Medulla oblongata (tissue), 1 donor: ENCODE results near the gene JAKMIP1.

Experiments used
- DNase-seq: peaks from one replicate; pipeline ENCODE4 v3.0.0-alpha.2; 2015; ENCODE audit errors: extremely low spot score

JAKMIP1 gene

DNA sequence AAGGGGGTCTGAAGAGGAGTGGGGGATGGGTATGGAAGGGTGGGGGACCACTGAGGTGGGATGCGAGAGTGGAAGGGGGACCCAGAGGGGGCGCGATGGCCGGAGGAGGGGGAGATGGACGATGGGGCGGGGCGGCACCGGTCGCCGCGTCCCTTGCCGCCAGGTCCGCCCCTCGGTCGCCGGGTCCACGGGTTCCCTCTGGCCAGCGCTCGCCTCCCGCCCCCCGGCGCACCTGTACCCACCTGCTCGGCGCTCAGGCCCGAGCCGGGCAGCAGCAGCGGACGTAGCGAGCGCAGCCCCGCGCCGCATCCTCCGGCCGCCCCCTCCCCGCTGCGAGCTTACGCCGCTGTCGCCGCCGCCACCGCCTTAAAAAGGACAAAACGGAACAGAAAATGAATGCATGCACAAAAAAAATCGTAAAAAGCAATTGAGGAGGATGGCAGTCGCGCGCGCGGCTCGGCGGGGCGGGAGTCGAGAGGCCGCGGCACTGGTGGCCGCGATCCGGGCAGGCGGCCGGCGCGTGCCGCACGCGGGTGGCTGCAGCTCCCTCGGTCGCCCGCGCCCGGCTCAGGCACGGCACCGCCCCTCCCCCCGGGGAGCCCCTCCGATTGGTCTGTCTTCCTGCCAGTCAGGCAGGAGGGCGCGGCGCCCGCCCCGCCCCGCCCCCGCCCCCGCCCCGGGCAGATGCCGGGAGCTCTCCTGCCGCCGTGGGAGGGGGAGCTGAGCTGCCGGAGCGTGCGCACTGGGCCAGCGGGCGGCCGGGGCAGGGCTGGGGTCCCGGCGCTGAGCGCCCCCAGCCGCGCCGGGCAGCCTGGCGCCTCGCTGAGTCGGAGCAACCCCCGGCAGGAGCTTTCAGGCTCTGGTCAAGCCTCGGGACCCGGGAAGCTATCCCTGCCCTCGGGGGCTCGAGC, at the start of gene JAKMIP1:
TSS of gene JAKMIP1 (minus strand) at position 539 of the 911 bp plus-strand sequence. CDS start 87,699 bp downstream, outside the sequence.
- DNase-seq, result peak; percentile 79

DNA sequence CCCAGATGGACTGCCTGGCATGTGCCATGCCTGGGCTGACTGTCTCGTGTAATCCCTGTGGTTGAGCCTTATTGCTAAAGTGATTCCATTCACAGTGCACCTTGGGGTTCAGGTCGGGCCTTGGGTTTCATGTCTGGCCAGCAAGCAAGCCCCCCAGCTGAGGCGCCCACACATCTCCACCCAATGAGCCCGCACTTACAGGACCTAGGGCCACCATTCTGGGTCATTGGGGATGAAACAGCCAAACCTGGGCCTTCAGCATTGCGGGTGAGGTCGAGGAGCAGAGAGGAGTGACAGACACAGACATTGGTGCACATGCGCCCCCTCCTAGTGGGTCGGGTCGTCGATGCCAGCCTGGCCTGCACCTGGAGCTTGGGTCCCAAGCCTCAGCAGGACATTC, 48.0 kb upstream of the JAKMIP1 start:
- no peak for DNase-seq

DNA sequence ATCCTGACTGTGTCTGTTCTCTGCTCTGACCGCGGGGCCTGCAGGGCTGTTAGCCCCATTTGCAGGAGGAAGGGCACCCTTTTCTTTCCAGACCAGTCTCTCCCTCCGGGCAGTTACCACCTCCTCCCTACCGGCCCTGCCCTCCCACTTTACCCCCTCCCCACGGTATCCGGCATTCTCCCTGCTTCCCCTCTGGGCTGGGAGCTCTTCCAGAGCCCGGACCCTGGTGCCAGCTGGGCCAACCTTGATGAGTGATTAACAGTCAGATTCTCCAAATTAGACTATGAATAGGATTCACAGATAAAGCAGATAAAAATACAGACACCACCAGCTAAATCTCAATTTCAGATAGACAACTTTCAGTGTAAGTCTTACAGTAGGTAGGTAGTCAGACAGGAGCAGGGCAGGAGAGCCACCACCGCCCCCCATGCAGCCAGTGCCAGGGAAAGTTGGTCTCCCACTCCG, 45.9 kb upstream of the JAKMIP1 start:
- no peak for DNase-seq

DNA sequence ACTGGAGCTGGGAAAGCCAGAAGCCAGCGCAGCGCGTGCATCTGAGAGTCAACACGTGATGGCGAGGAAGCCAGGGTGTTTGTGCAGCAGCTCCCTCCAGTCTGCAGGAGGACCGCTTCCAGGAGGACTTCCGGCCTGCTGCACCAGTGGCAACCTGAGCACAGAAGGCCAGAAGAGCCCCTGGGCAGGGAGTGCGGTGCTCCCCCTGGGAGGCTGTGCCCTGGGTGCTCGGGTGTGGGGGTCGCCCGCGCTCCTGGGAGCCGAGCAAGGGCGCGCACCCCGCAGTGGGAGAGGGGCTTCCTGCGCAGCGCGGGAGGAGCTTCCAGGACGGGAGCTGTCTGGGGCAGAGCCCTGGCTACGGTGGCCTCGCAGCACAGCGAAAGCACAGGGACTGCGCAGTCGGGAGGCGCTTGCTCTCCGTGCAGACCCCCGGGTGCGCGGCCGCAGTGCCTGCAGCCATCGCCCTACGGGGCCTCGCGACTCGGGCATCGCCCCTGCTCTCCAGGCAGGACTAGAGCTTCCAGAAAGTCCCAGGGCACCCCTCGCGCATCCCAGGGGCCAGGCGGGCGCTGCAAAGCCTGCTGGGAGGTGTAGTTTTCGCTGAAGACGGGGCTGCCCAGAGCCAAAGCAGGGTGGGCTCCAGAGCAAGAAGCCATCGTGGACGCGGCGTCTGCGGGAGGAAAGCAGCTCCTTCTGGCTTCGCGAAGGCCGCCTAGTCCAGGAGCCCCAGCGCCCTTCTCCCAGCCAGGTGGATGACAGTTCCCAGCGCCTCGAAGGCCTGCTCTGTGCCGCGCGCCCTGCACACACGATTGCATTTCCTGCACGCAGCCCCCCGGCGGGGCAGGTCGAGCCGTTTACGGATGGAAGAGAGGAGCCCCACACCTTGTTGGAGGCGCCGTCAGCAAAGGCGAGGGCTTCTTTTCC, 45.2 kb upstream of the JAKMIP1 start:
- DNase-seq, result peak; percentile 56

DNA sequence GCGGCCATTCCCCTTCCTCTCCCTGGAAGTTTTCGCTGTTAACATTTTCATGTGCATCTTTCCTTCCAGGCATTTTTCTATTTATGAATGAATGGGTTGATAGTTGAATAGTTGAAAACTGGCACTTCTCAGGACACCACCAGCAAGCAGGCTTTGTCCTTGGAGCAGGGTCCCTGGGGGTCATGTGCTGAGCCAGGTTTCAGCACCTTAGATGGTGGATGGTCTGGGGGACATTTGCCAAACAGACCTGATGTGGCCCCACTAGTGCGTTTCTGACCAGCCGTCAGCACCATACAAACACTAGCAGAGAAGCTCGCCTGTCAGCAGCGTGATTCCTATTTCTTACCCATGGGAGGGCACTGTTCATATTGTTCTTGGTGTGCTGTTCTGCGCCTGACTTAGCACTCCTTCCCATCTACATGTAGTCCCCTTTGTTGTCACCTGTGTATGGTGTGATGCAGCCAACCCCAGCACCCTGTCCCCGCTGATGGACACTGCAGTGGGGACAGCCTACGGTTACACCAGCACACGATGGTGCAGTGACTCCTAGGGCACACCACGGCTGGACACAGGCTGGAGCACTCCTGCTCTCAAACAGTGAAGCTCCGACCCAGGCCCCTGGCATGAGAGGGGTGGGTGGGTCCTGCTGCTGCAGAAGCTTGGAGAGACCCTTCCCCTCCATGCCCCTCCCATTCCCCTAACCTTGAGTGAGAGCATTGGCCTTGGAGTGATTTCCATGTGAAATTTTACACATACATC, 42.1 kb upstream of the JAKMIP1 start:
- no peak for DNase-seq

DNA sequence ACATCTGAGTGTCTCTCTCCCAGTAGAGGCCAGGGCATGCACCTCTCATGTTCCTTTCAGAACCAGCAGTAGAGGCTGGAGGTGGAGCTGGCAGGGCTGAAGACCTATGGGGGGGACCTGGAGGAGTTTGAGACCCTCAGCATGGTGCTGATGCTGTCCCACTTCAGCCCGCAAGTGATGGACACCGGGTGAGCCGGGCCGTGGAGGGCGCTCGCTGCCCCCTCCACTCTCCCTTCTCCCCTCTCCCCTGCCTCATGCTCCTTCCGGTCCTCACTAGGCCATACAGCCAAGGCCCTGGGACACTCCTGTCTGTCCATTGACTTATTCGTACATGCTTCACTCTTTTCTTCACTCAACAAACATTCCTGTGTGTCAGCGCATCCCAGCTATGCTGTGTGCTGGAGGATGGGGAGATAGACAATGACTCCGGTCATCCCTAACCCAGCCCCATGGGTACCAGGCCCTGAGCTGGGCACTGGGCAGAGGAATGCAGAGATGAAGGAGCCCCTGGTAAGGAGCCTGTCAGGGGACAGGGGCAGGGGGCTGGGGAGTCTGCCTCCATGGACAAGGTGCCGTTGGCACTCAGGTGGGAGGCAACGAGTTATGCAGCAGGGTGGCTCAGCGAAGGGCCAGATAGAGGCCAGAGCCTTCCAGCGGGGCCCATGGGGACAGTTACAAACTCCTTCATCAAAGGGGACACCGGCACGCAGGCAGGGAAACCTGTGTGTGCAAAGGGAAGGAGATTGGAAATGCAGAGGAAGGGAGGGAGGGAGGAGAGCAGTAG, 40.9 kb upstream of the JAKMIP1 start:
- no peak for DNase-seq

DNA sequence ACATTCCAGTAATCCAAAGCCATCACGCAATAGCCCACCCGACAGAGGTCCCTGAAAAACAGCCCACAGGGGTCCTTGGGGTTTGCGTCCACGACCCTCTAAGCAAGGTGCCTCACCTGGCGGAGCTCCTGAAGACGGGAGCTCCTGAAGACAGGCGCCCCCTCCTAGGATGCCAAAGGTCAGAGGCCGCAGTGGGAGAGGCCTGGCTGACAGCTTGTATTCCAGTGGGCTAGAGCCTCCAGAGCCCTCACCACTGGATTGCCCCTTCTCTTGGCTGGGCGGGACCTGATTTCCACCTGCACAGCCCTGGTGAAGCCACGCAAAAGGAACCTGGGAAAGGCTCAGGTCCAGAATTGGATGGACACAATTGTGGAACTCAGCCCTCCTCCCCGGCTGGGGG, 39.6 kb upstream of the JAKMIP1 start:
- no peak for DNase-seq

DNA sequence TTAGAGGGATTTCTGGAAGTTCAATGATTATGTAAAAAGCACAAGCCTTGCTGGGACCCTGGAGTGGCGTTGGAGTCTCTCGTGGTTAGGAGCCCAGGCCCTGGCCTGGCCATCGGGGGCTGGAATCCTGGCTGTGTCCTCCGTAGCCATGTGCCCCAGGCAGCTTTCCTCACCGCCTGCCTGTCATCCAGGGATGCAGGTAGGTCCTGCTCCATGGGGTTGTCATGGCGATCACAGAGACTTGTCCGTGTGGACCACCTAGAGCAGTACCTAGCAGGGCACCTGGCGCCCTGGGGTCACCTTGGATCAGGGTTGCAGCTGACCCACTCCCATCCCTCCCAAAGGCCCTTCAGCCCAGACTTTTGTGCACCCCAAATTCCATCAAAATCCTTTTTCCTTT, 39.1 kb upstream of the JAKMIP1 start:
- DNase-seq, result no peak

DNA sequence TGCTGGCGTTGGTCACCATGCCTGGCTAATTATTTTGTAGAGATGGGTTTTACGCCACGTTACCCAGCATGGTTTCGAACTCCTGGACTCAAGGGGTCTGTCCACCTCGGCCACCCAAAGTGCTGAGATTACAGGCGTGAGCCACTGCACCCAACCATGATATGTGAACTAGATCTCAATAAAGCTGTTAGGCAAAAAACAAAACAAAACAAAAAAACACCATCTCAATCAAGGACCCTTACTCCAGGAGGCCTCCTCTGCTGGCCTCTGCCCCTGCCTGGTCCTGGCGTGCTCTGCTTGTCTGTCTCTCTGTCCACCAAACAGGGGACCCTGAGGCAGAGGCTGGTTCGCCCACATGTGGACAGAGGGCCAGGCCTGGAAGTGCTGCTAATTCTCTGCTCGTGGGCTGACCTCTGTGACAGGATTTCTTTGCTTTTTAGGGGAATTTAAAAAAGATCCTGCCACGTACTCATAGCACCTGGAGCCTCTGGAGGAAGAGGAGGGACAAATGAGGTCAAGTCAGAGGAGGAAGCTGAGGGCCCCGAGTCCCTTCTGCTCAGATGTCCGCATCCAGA, 36.6 kb upstream of the JAKMIP1 start:
- DNase-seq, result no peak

DNA sequence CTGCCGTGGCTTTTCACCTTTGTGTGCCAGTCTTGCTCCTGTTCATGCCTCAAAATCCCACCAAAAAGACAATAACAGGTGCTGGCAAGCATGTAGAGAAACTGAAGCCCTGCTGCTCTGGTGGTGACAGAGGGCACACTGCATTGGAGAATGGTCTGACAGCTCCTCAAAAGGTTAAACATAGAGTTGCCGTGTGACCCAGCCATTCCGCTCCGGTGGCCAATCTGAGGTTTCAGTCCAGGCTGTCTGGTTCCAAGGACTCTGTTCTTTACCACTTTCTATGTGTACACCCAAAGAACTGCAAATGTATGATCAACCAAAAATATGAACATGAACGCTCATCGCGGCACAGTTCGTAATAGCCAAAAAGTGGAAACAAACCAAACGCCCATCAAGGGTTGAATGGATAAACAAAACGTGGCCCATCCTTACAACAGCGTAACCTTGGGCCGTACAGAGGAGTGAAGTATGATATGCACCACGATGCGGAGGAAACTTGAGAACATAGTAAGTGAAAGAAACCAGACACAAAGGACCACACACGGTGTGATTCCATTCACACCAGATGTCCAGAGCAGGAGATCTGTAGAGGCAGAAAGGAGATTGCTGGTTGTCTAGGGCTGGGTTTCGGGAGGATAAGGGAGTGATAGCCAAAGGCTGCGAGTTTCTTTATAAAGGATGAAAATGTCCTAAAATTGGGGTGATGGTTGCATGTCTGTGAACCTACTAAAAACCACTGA, 35.7 kb upstream of the JAKMIP1 start:
- no peak for DNase-seq

DNA sequence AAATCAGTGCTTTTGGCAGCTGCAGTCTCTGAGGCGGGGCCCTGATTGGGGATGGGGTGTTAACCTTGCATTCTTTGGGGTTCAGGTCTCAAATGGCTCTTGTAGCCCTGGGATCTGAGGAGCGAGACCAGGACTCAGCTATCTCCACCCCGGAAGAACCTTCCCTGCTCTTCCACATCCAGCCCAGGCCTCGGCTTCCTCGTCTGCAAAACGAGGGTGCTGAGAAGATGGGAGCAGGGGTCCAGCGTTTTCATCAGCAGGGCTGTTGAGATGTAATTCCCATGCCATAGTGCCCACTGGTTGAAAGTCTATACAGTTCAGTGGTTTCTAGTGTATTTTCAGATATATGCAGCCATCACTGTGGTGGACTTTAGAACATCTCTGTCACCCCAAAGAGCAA, 34.7 kb upstream of the JAKMIP1 start:
- DNase-seq, result no peak

DNA sequence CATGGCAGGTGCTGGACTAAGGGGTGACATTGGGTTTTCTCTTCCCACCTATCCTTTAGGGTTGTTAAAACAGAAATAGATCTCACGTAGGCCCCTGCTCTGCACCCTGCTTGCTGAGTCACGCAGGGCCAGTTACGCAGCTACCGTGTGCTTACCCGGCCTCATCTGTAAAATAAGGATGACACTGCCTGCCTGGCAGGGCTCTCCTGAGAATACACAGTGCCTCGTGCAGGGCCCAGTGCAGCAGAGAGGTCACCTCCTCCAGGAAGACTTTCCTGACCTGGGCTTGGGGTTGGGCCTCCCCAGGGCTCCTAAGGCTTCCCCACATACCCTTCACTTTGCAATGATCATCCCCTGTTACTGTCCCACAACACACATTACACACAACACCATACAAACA, 33.6 kb upstream of the JAKMIP1 start:
- DNase-seq, result no peak

DNA sequence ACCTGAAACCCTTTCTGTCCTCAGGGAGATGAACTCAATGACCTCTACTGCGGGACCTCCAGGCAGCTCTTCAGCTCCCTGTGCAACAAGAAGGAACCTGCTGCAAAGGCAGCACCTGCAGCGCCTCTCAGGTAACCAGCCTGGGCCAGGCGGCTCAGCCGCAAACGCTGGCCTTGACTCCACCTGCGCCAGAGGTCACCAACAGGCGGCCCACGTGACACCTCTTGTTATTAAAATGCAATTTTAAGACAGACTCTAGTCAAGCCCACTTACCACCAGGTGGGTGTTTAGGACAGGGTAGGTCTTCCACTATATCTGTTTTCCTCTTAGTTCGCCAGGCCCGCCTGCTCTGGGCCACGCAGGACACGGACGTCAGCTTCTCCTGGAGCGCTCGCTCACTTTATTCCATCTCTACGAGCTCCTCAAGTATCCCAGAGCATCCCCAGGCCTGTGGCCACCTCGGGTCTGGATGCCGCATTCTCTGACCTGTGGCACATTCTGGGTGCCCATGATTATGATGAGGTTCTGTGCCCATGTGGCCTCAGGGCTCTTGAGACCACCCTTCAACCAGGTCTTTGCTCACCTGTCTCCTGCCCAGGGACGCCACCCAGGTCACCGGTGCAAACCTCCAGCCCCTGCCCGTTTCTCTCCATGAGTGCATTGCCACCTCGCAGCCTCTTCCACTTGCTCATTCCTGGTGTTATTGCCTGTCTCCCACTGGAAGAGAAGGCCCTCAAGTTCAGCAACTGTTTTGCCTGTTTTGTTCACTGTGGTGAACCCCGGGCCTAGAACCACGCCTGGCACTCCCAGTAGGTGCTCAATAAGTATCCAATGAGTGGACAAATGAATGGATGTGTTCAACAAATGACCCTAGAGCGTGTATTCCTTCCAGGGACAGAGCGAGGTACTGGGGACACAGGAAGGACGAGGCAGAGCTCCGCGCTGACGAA, 32.8 kb upstream of the JAKMIP1 start:
- DNase-seq, result no peak

DNA sequence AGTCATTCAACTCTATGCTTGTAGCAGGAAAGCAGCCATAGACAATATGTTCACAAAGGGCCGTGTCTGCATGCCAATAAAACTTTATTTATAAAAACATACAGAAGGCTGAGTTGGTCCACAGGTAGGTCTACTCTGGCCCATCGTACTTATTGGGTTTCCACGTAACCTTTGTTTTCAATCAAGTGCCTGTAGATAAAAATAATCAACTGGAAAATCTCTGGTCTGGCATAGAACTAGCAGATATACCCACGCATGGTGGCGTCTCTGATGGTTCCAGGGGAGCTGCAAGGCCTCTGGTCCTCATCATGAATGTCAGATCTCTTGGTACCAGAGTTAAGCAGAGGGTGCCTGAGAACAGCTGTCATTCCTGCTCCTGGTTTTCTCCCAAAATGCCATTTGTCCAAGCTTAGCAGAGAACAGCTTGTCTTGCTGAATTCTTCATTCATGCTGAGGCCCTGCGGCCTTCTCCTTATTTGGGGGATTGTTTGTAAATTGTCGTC, 31.4 kb upstream of the JAKMIP1 start:
- no peak for DNase-seq

DNA sequence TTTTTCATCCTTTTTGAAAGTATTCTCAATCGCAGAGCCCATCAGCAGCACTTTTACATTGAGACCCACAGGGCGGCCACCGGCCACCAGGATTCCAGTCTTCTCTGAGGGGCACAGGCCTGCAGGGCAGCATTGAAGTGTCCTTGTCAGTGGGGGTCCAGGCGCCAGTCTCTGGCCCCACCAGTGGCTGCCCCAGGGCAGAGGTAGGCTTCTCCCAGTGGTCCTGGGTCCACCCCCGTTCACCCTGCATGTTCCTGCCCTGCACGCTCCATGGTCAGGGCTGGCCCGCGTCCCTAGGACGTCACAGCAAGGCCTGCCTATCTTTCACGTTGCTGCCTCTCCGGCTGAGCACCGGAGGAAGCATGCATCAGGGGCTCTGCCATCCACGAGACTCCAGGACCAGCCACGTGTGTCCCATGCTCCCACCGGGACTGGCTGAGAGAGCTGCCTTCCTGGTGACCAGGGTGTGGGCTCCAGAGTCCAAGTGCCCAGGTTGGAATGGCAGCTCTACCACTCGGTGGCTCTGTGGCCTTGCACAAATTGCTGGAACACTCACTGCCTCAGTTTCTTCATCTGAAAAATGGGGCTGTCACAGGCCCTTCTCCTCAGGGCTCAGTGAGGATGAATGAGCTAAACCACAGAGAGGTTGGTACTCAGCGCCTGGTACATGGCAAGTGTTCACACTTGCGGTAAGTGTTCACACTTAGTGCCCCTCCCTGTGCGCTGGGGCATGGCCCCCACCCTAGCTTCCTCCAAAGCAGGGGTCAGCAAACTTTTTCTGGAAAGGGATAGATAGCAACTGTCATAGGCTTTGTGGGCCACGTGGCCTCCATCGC, 30.7 kb upstream of the JAKMIP1 start:
- no peak for DNase-seq

DNA sequence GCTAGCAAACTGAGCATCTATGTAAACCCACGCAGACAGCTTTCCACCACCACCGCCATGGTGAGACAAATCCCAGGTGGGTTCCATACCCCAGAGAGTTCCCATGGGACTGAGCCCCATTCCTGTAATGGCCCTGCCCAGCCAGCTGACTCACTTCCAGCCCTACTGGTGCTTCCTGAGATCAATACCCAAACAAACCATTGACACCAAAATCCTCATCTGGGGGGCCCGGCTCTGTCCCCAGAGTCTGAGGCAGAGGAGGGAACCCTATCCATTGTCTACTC, 30.1 kb upstream of the JAKMIP1 start:
- no peak for DNase-seq

DNA sequence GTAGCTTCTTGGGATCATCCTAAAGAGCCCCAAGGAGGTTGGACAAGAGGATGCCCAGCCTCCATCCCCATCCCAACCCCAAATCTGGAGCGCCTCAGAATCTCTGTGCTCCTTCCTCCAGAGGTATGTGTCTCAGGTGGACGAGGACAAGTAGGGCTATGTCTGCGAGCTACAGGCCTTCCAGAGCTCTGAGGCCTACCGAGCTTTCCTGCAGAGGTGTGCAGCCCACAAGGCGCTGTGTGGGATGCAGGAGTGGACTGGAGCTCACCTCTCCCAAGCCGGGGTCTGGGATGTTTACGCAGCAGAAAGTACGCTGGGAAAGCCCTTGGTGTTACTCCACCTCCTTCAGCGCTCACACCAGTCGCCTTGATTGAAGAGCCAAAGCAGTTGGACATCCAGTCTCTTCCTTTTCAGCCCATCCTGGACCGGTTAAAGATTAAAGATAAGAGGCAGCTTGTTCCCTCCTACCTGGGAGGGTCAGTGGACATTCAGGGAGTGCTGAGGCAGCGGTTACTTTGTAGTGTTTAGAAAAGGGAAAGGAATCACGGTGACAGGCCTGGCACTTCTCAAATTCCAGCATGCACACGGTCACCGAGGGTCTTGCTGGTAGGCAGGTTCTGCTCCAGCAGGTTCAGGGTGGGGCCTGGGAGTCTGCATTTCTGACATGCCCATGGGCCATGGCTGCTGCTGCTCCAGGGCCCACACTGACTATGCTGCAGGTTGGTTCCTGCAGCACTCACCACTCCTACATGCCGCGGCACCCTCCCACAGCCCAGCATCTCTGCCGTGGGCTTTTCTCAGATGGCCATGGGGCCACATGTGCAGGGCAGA, 29.5 kb upstream of the JAKMIP1 start:
- DNase-seq, result no peak
